GM21390 (cell line): ENCODE results near the gene ADGRB3.

ENCODE experiments used
- ATAC-seq: cut with Tn5 transposase; IDR thresholded peaks from one replicate; pipeline ENCODE4 v1.9.1; 2021; ENCODE audit not compliant: unreplicated experiment

The ADGRB3 gene

GRCh38 chr6:69303382-69303781 lies 668.3 kb downstream of the ADGRB3 start:
- no peak for ATAC-seq

- no peak for ATAC-seq
Observed at GRCh38 chr6:69305456-69305855, 670.4 kb downstream of the ADGRB3 start.

- no peak for ATAC-seq
Observed at GRCh38 chr6:69308584-69308983, 673.5 kb downstream of the ADGRB3 start.

GRCh38 chr6:69311888-69312287 lies 676.8 kb downstream of the ADGRB3 start:
- ATAC-seq, result no peak

GRCh38 chr6:69314001-69314400 lies 678.9 kb downstream of the ADGRB3 start:
- no peak for ATAC-seq

- no peak for ATAC-seq
Observed at GRCh38 chr6:69314531-69314930, 679.4 kb downstream of the ADGRB3 start.

GRCh38 chr6:69331886-69332285 lies 696.8 kb downstream of the ADGRB3 start:
- no peak for ATAC-seq

GRCh38 chr6:69337311-69337710 lies 702.2 kb downstream of the ADGRB3 start:
- no peak for ATAC-seq

- ATAC-seq, result no peak
Observed at GRCh38 chr6:69338431-69339162, 703.5 kb downstream of the ADGRB3 start.

GRCh38 chr6:69339163-69339550 lies 704.1 kb downstream of the ADGRB3 start:
- ATAC-seq, result no peak

- no peak for ATAC-seq
Observed at GRCh38 chr6:69340196-69340595, 705.1 kb downstream of the ADGRB3 start.

- no peak for ATAC-seq
Observed at GRCh38 chr6:69343851-69344250, 708.8 kb downstream of the ADGRB3 start.

GRCh38 chr6:69349771-69350170 lies 714.7 kb downstream of the ADGRB3 start:
- no peak for ATAC-seq

- ATAC-seq, result no peak
Observed at GRCh38 chr6:69362209-69362608, 727.1 kb downstream of the ADGRB3 start.

- ATAC-seq, result no peak
Observed at GRCh38 chr6:69366831-69367230, 731.7 kb downstream of the ADGRB3 start.

- no peak for ATAC-seq
Observed at GRCh38 chr6:69368613-69369012, 733.5 kb downstream of the ADGRB3 start.

GRCh38 chr6:69370763-69371162 lies 735.7 kb downstream of the ADGRB3 start:
- no peak for ATAC-seq

- ATAC-seq, result no peak
Observed at GRCh38 chr6:69378326-69378725, 743.2 kb downstream of the ADGRB3 start.

GRCh38 chr6:69379518-69379917 lies 744.4 kb downstream of the ADGRB3 start:
- ATAC-seq, result no peak

- ATAC-seq, result no peak
Observed at GRCh38 chr6:69383627-69384026, 748.5 kb downstream of the ADGRB3 start.

GRCh38 chr6:69386426-69386825 lies 751.3 kb downstream of the ADGRB3 start:
- no peak for ATAC-seq

- no peak for ATAC-seq
Observed at GRCh38 chr6:69390125-69390524, 755.0 kb downstream of the ADGRB3 start.

- no peak for ATAC-seq
Observed at GRCh38 chr6:69391106-69391505, 756.0 kb downstream of the ADGRB3 start.
